Measurements from ENCODE around the gene DOCK9.
"Not testable (repeated sequence)": the region's sequence is repeated elsewhere in the genome, so short reads cannot be mapped to it uniquely, and the experiment has no call there.

DOCK9 gene

GRCh38 chr13:98916403-98916802, 61.5 kb downstream of the DOCK9 start:
- no peak for DNase-seq (ENCODE audit: low spot score)

- DNase-seq (ENCODE audit: low spot score): no peak
These were observed 61.9 kb downstream of the DOCK9 start for GRCh38 chr13:98915981-98916380.

- DNase-seq (ENCODE audit: low spot score): no peak
These were observed 62.3 kb downstream of the DOCK9 start for GRCh38 chr13:98915563-98915962.

- no peak for DNase-seq (ENCODE audit: low spot score)
These were observed 64.1 kb downstream of the DOCK9 start for GRCh38 chr13:98913741-98914140.

GRCh38 chr13:98912846-98913245, 65.0 kb downstream of the DOCK9 start:
- DNase-seq (ENCODE audit: low spot score): no peak

GRCh38 chr13:98910501-98910951, 67.3 kb downstream of the DOCK9 start:
- DNase-seq (ENCODE audit: low spot score): no peak

GRCh38 chr13:98909016-98909415, 68.8 kb downstream of the DOCK9 start:
- DNase-seq (ENCODE audit: low spot score): no peak

- peak; percentile 82 for DNase-seq (ENCODE audit: low spot score)
These were observed 70.9 kb downstream of the DOCK9 start for GRCh38 chr13:98906746-98907502.

- no peak for DNase-seq (ENCODE audit: low spot score)
These were observed 72.7 kb downstream of the DOCK9 start for GRCh38 chr13:98905199-98905598.

- DNase-seq (ENCODE audit: low spot score): no peak
These were observed 77.4 kb downstream of the DOCK9 start for GRCh38 chr13:98900442-98900841.

GRCh38 chr13:98897706-98898105, 80.2 kb downstream of the DOCK9 start:
- no peak for DNase-seq (ENCODE audit: low spot score)

- no peak for DNase-seq (ENCODE audit: low spot score)
These were observed 81.1 kb downstream of the DOCK9 start for GRCh38 chr13:98896868-98897144.

GRCh38 chr13:98896083-98896867, 81.6 kb downstream of the DOCK9 start:
- DNase-seq (ENCODE audit: low spot score): no peak

- DNase-seq (ENCODE audit: low spot score): not testable (repeated sequence)
These were observed 83.0 kb downstream of the DOCK9 start for GRCh38 chr13:98894814-98895213.

GRCh38 chr13:98893371-98893770, 84.5 kb downstream of the DOCK9 start:
- DNase-seq (ENCODE audit: low spot score): no peak

- DNase-seq (ENCODE audit: low spot score): no peak
These were observed 85.0 kb downstream of the DOCK9 start for GRCh38 chr13:98892821-98893220.

GRCh38 chr13:98892077-98892476, 85.8 kb downstream of the DOCK9 start:
- no peak for DNase-seq (ENCODE audit: low spot score)

- DNase-seq (ENCODE audit: low spot score): no peak
These were observed 86.9 kb downstream of the DOCK9 start for GRCh38 chr13:98890925-98891324.

GRCh38 chr13:98890186-98890585, 87.7 kb downstream of the DOCK9 start:
- peak; percentile 88 for DNase-seq (ENCODE audit: low spot score)

- no peak for DNase-seq (ENCODE audit: low spot score)
These were observed 88.3 kb downstream of the DOCK9 start for GRCh38 chr13:98889419-98890085.

GRCh38 chr13:98888890-98889279, 89.0 kb downstream of the DOCK9 start:
- no peak for DNase-seq (ENCODE audit: low spot score)

GRCh38 chr13:98888222-98888889, 89.5 kb downstream of the DOCK9 start:
- DNase-seq (ENCODE audit: low spot score): no peak

Data from pons (tissue), 1 donor.